ENCODE measurements around the gene PANK1.

GRCh38 chr10:89566095-89566950 is 78.7 kb downstream of the PANK1 start:
- no peak for TF ChIP-seq CTCF (IDR thresholded peaks at IDR 0.05; ENCODE audit: low read depth, low read length)
- no peak for TF ChIP-seq EZH2phosphoT487 (IDR thresholded peaks at IDR 0.05; ENCODE audit: low read depth)
